Measurements from ENCODE around the gene DNAJC9.

DNAJC9 gene

DNA sequence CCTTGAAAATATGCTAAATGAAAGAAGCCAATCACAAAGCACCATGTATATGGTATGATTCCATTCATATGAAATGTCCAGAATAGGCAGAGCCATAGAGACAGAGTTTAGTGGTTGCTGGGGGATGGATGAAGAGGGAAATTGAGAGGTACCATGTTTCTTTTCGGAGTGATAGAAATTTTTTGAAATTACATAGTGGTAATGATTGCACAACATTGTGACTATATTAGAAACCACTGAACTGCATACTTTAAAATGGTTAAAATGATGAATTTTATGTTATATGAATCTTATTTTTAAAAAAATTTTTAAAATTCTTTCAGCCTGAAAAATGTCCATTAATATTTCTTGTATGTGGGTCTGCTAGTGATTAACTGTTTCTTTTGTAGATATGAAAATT lies 26.1 kb downstream of the DNAJC9 start:
- Histone ChIP-seq H3K27ac (ENCODE audit: extremely low read depth, low read depth, low read length) (no peak overlapping the region), H3K4me3 (ENCODE audit: low read depth, low read length) (no peak overlapping the region), H3K4me1 (ENCODE audit: control insufficient read depth, insufficient read depth, low read length) (no peaks in the 10 kb centered on the region), H3K9me3 (ENCODE audit: control insufficient read depth, insufficient read depth, low read depth, low read length) (no peaks in the 10 kb centered on the region), H3K36me3 (ENCODE audit: control insufficient read depth in 2 of 2, insufficient read depth in 1 of 2, low read length in 2 of 2) (peaks cover 7 to 20% of the 10 kb centered on the region in 2 experiments; a peak in 2 of 3 replicates)
- no peak for TF ChIP-seq ZFP37 (tag by site-specific recombination; IDR thresholded peaks at IDR 0.05)
- TF ChIP-seq ZNF621 (tag by site-specific recombination; IDR thresholded peaks at IDR 0.05), result no peak
- TF ChIP-seq, protein P1, sequence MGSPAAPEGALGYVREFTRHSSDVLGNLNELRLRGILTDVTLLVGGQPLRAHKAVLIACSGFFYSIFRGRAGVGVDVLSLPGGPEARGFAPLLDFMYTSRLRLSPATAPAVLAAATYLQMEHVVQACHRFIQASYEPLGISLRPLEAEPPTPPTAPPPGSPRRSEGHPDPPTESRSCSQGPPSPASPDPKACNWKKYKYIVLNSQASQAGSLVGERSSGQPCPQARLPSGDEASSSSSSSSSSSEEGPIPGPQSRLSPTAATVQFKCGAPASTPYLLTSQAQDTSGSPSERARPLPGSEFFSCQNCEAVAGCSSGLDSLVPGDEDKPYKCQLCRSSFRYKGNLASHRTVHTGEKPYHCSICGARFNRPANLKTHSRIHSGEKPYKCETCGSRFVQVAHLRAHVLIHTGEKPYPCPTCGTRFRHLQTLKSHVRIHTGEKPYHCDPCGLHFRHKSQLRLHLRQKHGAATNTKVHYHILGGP (tag by site-specific recombination; IDR thresholded peaks at IDR 0.05), result no peak
- TF ChIP-seq, protein P2, sequence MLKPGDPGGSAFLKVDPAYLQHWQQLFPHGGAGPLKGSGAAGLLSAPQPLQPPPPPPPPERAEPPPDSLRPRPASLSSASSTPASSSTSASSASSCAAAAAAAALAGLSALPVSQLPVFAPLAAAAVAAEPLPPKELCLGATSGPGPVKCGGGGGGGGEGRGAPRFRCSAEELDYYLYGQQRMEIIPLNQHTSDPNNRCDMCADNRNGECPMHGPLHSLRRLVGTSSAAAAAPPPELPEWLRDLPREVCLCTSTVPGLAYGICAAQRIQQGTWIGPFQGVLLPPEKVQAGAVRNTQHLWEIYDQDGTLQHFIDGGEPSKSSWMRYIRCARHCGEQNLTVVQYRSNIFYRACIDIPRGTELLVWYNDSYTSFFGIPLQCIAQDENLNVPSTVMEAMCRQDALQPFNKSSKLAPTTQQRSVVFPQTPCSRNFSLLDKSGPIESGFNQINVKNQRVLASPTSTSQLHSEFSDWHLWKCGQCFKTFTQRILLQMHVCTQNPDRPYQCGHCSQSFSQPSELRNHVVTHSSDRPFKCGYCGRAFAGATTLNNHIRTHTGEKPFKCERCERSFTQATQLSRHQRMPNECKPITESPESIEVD (tag by site-specific recombination; IDR thresholded peaks at IDR 0.05), result no peak
- TF ChIP-seq, protein P3, sequence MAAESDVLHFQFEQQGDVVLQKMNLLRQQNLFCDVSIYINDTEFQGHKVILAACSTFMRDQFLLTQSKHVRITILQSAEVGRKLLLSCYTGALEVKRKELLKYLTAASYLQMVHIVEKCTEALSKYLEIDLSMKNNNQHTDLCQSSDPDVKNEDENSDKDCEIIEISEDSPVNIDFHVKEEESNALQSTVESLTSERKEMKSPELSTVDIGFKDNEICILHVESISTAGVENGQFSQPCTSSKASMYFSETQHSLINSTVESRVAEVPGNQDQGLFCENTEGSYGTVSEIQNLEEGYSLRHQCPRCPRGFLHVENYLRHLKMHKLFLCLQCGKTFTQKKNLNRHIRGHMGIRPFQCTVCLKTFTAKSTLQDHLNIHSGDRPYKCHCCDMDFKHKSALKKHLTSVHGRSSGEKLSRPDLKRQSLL (tag by site-specific recombination; IDR thresholded peaks at IDR 0.05), result no peak
- TF ChIP-seq ZIC2 (tag by site-specific recombination; IDR thresholded peaks at IDR 0.05), result no peak
- TF ChIP-seq, protein P4, sequence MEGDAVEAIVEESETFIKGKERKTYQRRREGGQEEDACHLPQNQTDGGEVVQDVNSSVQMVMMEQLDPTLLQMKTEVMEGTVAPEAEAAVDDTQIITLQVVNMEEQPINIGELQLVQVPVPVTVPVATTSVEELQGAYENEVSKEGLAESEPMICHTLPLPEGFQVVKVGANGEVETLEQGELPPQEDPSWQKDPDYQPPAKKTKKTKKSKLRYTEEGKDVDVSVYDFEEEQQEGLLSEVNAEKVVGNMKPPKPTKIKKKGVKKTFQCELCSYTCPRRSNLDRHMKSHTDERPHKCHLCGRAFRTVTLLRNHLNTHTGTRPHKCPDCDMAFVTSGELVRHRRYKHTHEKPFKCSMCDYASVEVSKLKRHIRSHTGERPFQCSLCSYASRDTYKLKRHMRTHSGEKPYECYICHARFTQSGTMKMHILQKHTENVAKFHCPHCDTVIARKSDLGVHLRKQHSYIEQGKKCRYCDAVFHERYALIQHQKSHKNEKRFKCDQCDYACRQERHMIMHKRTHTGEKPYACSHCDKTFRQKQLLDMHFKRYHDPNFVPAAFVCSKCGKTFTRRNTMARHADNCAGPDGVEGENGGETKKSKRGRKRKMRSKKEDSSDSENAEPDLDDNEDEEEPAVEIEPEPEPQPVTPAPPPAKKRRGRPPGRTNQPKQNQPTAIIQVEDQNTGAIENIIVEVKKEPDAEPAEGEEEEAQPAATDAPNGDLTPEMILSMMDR (tag by site-specific recombination; IDR thresholded peaks at IDR 0.05), result no peak
- TF ChIP-seq, protein P5, sequence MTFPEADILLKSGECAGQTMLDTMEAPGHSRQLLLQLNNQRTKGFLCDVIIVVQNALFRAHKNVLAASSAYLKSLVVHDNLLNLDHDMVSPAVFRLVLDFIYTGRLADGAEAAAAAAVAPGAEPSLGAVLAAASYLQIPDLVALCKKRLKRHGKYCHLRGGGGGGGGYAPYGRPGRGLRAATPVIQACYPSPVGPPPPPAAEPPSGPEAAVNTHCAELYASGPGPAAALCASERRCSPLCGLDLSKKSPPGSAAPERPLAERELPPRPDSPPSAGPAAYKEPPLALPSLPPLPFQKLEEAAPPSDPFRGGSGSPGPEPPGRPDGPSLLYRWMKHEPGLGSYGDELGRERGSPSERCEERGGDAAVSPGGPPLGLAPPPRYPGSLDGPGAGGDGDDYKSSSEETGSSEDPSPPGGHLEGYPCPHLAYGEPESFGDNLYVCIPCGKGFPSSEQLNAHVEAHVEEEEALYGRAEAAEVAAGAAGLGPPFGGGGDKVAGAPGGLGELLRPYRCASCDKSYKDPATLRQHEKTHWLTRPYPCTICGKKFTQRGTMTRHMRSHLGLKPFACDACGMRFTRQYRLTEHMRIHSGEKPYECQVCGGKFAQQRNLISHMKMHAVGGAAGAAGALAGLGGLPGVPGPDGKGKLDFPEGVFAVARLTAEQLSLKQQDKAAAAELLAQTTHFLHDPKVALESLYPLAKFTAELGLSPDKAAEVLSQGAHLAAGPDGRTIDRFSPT (tag by site-specific recombination; IDR thresholded peaks at IDR 0.05), result no peak
- TF ChIP-seq ZNF629 (tag by site-specific recombination; IDR thresholded peaks at IDR 0.05), result no peak
- TF ChIP-seq HOXC10 (CRISPR knock-in tag; IDR thresholded peaks at IDR 0.05), result no peak
- TF ChIP-seq ZNF530 (tag by site-specific recombination; IDR thresholded peaks at IDR 0.05; ENCODE audit: low read depth), result no peak
- no peak for TF ChIP-seq ZNF555 (tag by site-specific recombination; conservative IDR thresholded peaks at IDR 0.05)
- ChIA-PET CTCF (no interaction called here), POLR2A (no interaction called here)

DNA sequence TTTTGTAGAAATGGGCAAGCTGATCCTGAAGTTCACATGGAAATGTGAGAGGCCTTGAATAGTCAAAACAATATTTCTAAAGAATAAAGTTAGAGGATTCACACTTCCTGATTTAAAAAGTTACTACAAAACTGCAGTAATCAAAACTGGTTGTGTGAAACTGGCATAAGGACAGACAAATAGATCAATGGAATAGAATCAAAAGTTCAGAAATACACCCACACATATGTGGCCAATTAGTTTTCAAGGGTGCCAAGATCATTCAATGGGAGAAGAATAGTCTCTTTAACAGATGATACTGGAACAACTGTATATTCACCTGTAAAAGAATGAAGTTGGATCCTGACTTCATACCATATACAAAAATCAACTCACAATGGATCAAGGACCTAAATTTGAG lies 27.7 kb downstream of the DNAJC9 start:
- Histone ChIP-seq H3K4me3 (ENCODE audit: low read depth, low read length) (no peak overlapping the region), H3K27ac (ENCODE audit: extremely low read depth, low read depth, low read length) (no peak overlapping the region), H3K4me1 (ENCODE audit: control insufficient read depth, insufficient read depth, low read length) (no peaks in the 10 kb centered on the region), H3K9me3 (ENCODE audit: control insufficient read depth, insufficient read depth, low read depth, low read length) (no peaks in the 10 kb centered on the region), H3K36me3 (ENCODE audit: control insufficient read depth in 2 of 2, insufficient read depth in 1 of 2, low read length in 2 of 2) (peaks cover 7 to 18% of the 10 kb centered on the region in 2 experiments; a peak in 2 of 3 replicates)
- TF ChIP-seq SALL2 (tag by site-specific recombination; IDR thresholded peaks at IDR 0.05; ENCODE audit: borderline replicate concordance), result no peak
- TF ChIP-seq, protein P6, sequence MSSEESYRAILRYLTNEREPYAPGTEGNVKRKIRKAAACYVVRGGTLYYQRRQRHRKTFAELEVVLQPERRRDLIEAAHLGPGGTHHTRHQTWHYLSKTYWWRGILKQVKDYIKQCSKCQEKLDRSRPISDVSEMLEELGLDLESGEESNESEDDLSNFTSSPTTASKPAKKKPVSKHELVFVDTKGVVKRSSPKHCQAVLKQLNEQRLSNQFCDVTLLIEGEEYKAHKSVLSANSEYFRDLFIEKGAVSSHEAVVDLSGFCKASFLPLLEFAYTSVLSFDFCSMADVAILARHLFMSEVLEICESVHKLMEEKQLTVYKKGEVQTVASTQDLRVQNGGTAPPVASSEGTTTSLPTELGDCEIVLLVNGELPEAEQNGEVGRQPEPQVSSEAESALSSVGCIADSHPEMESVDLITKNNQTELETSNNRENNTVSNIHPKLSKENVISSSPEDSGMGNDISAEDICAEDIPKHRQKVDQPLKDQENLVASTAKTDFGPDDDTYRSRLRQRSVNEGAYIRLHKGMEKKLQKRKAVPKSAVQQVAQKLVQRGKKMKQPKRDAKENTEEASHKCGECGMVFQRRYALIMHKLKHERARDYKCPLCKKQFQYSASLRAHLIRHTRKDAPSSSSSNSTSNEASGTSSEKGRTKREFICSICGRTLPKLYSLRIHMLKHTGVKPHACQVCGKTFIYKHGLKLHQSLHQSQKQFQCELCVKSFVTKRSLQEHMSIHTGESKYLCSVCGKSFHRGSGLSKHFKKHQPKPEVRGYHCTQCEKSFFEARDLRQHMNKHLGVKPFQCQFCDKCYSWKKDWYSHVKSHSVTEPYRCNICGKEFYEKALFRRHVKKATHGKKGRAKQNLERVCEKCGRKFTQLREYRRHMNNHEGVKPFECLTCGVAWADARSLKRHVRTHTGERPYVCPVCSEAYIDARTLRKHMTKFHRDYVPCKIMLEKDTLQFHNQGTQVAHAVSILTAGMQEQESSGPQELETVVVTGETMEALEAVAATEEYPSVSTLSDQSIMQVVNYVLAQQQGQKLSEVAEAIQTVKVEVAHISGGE (tag by site-specific recombination; conservative IDR thresholded peaks at IDR 0.05; ENCODE audit: low read depth), result no peak
- ChIA-PET POLR2A (no interaction called here), CTCF (interaction anchor here (0.6 to 1.8 kb wide), 5 partner anchors 9 to 122 kb away, joined by 3 to 5 read pairs (median 4); partner anchors contain the start of gene P4HA1)
